ENCODE data around the gene CCDC83.
"Not testable (repeated sequence)": the region's sequence is repeated elsewhere in the genome, so short reads cannot be mapped to it uniquely, and the experiment has no call there.

Gene CCDC83

DNA sequence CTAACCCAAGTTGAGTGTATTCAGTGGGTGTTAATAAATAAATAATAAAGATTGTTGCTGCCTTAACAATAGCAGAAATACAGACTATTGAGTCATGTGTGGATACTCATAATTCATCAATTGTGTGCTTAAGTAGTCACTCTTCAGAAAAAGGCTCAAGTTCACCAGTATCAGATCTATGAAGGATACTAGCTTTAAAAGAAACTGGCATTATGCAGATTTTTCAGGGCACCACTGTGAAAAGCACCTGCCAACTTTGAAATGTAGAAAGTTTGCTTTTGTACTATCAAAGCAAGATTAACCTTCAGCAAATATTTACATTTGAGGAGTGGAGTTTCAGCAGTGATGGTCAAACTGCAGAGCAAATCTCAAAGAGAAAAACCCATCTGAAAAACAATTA lies 24.1 kb upstream of the CCDC83 start (continued):
- TF ChIP-seq, protein P1, sequence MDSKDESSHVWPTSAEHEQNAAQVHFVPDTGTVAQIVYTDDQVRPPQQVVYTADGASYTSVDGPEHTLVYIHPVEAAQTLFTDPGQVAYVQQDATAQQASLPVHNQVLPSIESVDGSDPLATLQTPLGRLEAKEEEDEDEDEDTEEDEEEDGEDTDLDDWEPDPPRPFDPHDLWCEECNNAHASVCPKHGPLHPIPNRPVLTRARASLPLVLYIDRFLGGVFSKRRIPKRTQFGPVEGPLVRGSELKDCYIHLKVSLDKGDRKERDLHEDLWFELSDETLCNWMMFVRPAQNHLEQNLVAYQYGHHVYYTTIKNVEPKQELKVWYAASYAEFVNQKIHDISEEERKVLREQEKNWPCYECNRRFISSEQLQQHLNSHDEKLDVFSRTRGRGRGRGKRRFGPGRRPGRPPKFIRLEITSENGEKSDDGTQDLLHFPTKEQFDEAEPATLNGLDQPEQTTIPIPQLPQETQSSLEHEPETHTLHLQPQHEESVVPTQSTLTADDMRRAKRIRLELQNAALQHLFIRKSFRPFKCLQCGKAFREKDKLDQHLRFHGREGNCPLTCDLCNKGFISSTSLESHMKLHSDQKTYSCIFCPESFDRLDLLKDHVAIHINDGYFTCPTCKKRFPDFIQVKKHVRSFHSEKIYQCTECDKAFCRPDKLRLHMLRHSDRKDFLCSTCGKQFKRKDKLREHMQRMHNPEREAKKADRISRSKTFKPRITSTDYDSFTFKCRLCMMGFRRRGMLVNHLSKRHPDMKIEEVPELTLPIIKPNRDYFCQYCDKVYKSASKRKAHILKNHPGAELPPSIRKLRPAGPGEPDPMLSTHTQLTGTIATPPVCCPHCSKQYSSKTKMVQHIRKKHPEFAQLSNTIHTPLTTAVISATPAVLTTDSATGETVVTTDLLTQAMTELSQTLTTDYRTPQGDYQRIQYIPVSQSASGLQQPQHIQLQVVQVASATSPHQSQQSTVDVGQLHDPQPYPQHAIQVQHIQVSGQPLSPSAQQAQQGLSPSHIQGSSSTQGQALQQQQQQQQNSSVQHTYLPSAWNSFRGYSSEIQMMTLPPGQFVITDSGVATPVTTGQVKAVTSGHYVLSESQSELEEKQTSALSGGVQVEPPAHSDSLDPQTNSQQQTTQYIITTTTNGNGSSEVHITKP (tag by site-specific recombination; IDR thresholded peaks at IDR 0.05): no peak
- TF ChIP-seq, protein P2, sequence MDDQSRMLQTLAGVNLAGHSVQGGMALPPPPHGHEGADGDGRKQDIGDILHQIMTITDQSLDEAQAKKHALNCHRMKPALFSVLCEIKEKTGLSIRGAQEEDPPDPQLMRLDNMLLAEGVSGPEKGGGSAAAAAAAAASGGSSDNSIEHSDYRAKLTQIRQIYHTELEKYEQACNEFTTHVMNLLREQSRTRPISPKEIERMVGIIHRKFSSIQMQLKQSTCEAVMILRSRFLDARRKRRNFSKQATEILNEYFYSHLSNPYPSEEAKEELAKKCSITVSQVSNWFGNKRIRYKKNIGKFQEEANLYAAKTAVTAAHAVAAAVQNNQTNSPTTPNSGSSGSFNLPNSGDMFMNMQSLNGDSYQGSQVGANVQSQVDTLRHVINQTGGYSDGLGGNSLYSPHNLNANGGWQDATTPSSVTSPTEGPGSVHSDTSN (CRISPR knock-in tag; IDR thresholded peaks at IDR 0.05): no peak

DNA sequence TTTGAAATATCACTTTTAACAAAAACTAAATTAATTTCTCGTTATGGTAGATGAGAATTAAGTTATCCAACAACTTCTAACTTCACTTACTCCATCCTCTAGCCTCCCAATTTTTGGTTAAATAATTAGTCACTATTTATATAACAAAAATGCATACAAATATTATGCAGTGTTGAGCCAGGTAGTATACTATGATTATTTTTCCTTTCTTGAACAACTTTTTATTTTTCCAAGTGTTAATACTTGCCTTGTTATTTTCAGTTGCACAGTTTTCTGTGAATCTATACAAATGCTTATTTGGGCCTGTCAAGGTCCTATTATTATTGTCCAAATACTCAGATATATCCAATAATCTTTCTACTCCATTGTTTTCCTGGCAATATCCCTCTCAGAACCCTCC lies 19.9 kb upstream of the CCDC83 start:
- no peak for TF ChIP-seq ZNF670 (tag by site-specific recombination; IDR thresholded peaks at IDR 0.05; ENCODE audit: low read depth)
- peak; percentile 51 for TF ChIP-seq SETDB1 (IDR thresholded peaks at IDR 0.05; ENCODE audit: insufficient read length, low read length)
- Histone ChIP-seq H3K27ac (ENCODE audit: extremely low read depth, low read depth, low read length) (no peak overlapping the region), H3K4me1 (ENCODE audit: control insufficient read depth, insufficient read depth, low read length) (no peaks in the 10 kb centered on the region), H3K4me3 (ENCODE audit: low read depth, low read length) (no peak overlapping the region), H3K9me3 (ENCODE audit: control insufficient read depth, insufficient read depth, low read depth, low read length) (no peaks in the 10 kb centered on the region), H3K36me3 (ENCODE audit: control insufficient read depth in 2 of 2, insufficient read depth in 1 of 2, low read length in 2 of 2) (no peaks in the 10 kb centered on the region)
- CTCF ChIA-PET: no interaction called here
- POLR2A ChIA-PET: no interaction called here

DNA sequence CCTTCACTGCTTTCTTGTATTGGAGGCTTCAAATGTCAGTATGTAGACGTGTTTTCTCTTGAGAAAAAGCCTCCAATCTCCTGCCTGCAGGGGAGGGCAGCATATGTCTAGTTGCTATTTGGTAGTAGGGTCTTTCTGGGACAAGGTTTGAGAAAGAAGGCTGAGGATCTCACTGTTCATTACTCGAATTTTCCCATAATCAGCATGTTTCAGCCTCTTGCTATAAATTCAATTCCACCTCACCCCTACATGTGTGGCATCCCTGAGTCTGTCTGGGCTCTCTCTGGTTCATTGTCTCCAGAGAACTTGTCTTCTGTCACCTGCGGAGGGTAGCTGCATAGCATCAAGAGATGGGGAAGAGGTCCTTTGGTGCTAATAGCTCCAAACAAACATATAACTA lies 19.5 kb upstream of the CCDC83 start:
- no peak overlapping the region for H3K27ac ChIP-seq (ENCODE audit: extremely low read depth, low read depth, low read length)
- no peak overlapping the region for H3K4me3 ChIP-seq (ENCODE audit: low read depth, low read length)
- ChIA-PET POLR2A (no interaction called here), CTCF (no interaction called here)
- H3K36me3 ChIP-seq (ENCODE audit: control insufficient read depth in 2 of 2, insufficient read depth in 1 of 2, low read length in 2 of 2): no peaks in the 10 kb centered on the region
- no peaks in the 10 kb centered on the region for H3K9me3 ChIP-seq (ENCODE audit: control insufficient read depth, insufficient read depth, low read depth, low read length)
- no peak for TF ChIP-seq ZNF132 (tag by site-specific recombination; IDR thresholded peaks at IDR 0.05; ENCODE audit: borderline replicate concordance)
- TF ChIP-seq ZNF16 (tag by site-specific recombination; IDR thresholded peaks at IDR 0.05; ENCODE audit: low read depth): no peak
- TF ChIP-seq, protein P3, sequence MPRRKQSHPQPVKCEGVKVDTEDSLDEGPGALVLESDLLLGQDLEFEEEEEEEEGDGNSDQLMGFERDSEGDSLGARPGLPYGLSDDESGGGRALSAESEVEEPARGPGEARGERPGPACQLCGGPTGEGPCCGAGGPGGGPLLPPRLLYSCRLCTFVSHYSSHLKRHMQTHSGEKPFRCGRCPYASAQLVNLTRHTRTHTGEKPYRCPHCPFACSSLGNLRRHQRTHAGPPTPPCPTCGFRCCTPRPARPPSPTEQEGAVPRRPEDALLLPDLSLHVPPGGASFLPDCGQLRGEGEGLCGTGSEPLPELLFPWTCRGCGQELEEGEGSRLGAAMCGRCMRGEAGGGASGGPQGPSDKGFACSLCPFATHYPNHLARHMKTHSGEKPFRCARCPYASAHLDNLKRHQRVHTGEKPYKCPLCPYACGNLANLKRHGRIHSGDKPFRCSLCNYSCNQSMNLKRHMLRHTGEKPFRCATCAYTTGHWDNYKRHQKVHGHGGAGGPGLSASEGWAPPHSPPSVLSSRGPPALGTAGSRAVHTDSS (tag by site-specific recombination; IDR thresholded peaks at IDR 0.05): no peak
- no peak for TF ChIP-seq SCRT1 (tag by site-specific recombination; IDR thresholded peaks at IDR 0.05; ENCODE audit: borderline replicate concordance)
- no peak for TF ChIP-seq ZNF2 (tag by site-specific recombination; IDR thresholded peaks at IDR 0.05)
- TF ChIP-seq, protein P4, sequence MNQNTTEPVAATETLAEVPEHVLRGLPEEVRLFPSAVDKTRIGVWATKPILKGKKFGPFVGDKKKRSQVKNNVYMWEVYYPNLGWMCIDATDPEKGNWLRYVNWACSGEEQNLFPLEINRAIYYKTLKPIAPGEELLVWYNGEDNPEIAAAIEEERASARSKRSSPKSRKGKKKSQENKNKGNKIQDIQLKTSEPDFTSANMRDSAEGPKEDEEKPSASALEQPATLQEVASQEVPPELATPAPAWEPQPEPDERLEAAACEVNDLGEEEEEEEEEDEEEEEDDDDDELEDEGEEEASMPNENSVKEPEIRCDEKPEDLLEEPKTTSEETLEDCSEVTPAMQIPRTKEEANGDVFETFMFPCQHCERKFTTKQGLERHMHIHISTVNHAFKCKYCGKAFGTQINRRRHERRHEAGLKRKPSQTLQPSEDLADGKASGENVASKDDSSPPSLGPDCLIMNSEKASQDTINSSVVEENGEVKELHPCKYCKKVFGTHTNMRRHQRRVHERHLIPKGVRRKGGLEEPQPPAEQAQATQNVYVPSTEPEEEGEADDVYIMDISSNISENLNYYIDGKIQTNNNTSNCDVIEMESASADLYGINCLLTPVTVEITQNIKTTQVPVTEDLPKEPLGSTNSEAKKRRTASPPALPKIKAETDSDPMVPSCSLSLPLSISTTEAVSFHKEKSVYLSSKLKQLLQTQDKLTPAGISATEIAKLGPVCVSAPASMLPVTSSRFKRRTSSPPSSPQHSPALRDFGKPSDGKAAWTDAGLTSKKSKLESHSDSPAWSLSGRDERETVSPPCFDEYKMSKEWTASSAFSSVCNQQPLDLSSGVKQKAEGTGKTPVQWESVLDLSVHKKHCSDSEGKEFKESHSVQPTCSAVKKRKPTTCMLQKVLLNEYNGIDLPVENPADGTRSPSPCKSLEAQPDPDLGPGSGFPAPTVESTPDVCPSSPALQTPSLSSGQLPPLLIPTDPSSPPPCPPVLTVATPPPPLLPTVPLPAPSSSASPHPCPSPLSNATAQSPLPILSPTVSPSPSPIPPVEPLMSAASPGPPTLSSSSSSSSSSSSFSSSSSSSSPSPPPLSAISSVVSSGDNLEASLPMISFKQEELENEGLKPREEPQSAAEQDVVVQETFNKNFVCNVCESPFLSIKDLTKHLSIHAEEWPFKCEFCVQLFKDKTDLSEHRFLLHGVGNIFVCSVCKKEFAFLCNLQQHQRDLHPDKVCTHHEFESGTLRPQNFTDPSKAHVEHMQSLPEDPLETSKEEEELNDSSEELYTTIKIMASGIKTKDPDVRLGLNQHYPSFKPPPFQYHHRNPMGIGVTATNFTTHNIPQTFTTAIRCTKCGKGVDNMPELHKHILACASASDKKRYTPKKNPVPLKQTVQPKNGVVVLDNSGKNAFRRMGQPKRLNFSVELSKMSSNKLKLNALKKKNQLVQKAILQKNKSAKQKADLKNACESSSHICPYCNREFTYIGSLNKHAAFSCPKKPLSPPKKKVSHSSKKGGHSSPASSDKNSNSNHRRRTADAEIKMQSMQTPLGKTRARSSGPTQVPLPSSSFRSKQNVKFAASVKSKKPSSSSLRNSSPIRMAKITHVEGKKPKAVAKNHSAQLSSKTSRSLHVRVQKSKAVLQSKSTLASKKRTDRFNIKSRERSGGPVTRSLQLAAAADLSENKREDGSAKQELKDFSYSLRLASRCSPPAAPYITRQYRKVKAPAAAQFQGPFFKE (tag by site-specific recombination; IDR thresholded peaks at IDR 0.05; ENCODE audit: borderline replicate concordance): no peak
- TF ChIP-seq ZNF354C (tag by site-specific recombination; IDR thresholded peaks at IDR 0.05; ENCODE audit: borderline replicate concordance, low read depth): no peak
- H3K4me1 ChIP-seq (ENCODE audit: control insufficient read depth, insufficient read depth, low read length): no peaks in the 10 kb centered on the region

DNA sequence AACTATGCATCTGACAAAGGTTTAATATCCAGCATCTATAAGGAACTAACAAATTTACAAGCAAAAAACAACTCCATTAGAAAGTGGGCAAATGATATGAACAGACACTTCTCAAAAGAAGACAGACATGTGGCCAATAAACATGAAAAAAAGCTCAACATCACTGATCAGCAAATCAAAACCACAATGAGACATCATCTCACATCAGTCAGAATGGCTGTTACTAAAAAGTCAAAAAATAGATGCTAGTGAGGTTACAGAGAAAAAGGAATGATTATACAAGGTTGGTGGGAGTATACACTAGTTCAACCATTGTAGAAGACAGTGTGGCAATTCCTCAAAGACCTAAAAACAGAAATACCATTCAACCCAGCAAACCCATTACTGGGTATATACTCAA lies 14.3 kb upstream of the CCDC83 start:
- CTCF ChIA-PET; POLR2A ChIA-PET; H3K36me3 ChIP-seq (ENCODE audit: control insufficient read depth in 2 of 2, insufficient read depth in 1 of 2, low read length in 2 of 2); H3K27ac ChIP-seq (ENCODE audit: extremely low read depth, low read depth, low read length); H3K4me1 ChIP-seq (ENCODE audit: control insufficient read depth, insufficient read depth, low read length); H3K4me3 ChIP-seq (ENCODE audit: low read depth, low read length); H3K9me3 ChIP-seq (ENCODE audit: control insufficient read depth, insufficient read depth, low read depth, low read length): not testable (repeated sequence)

Measured in HEK293 (cell line).